SIG-M5 treated with dmso at 0.1 percent for 504 hours (cell line): ENCODE measurements around the gene JADE1.

Experiments
- DNase-seq: peaks from one replicate; lab custom pipeline; 2025; ENCODE audit not compliant: unreplicated experiment; lab: John Stamatoyannopoulos, UW

JADE1 gene

DNA sequence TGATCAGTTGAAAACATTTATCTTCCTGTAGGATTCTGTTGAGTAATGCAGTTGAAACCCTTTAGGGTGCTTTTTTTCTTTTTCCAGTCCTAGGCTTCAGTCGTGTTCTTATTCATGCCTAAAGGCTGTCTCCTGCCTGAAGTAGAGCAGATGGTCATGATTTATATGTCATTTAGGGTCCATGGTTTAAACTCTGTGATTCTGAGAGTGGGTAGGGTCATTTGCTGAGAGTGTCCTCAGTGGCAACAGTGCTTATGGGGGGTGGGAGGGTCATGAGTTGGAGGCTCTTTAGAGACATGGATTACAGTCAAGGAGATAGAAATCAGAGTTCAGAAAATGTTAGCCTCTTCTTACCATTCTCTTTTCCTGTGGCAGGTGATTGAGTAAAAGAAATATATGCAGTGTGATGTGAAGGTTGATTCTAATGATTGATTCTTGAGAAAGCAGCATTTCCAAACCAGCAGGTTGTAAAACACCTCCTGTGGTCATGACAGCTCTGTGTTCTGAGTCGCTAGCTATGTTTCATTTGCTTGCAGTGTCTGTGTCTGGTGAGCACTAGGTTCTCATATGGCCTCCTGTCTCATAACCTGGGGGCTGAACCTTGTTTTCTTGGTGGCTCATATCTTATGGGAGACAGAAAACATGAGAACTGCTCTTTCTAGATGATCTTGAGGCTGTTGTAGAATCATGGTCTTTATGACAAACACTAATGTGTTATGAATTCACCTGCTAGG, 60.4 kb downstream of the JADE1 start:
- no peak for DNase-seq

DNA sequence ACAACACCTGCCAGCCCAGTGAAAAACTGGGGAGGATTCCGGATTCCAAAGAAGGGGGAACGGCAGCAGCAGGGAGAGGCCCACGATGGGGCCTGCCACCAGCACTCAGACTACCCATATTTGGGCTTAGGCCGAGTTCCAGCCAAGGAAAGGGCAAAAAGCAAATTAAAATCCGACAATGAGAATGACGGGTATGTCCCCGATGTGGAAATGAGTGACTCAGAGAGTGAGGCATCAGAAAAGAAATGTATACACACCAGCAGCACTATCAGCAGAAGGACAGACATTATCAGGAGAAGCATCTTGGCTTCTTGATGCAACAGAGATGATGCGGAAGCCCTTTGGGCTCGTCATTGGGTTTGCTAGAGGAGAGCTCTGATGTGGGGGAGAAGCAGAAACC, 62.4 kb downstream of the JADE1 start:
- DNase-seq, result no peak

DNA sequence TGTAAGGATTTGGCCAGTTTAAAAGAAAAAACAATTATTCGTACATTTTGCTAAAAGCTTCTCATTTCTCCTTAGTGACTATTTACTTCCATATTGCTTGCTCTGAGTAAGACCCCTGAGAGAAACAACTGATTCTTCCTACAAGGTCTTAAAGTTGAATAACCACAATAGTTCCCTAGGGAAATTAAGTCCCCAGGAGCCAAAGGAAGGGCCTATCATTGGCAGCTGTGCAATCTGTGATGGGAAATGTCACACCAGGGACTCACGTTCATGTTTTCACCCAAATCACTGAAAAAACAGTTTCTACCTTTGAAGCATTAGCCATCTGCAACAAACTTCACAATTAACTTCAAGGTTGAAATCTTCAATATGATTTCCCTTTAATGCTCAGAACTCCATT, 66.7 kb downstream of the JADE1 start:
- DNase-seq, result no peak

DNA sequence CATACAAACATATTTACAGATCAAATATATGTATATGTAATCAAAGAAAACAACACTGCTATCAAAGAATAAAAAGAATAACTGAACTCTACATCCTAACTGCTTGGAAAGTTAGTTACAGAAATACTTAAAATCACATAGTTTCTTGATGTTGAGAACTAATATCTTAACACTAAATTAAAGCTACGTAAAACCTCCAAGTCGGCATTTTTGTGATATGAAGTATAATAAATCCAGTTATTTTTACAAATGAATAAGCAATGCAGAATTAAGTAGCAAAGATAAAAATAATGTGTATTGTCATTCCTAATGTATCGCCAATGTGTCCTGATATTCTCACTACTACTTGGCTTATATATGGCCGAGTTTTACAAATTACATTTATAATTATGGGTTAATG, 68.4 kb downstream of the JADE1 start:
- DNase-seq, result no peak

DNA sequence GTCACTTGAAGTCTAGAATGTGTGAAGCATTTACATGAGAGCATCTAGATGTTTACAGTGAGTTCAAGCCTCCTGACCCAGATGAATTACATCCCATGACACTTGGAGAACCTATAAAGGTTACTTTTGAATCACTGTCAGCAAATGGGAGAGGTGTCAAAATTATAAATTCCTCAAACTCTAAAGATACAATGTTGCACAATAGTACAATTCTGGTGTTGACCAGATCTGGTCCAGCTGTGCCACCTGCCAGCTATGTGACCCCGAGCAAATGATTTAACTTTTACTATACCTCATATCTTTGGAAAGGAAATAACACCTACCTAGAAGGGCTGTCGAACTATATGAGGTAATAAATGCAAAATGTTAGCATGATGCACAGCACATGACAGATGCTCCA, 69.8 kb downstream of the JADE1 start:
- DNase-seq, result no peak

DNA sequence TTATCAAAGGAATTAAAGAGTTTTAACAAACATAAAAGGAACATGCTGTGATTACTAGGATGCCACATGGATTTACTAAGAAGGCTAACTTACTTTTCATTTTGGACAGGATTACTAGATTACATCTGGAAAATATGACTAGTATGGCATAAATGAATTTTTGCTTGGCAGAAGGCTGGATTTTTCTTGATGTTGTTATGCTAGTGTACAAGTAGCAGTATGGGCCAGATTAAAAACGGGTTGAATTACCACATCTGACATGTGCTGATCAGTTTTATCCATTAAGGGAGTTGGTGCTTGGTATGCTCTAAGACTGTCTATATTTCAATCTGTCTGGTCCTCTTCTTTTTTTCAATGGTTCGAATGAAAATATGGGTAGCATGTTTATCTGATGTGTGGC, 70.5 kb downstream of the JADE1 start:
- no peak for DNase-seq

DNA sequence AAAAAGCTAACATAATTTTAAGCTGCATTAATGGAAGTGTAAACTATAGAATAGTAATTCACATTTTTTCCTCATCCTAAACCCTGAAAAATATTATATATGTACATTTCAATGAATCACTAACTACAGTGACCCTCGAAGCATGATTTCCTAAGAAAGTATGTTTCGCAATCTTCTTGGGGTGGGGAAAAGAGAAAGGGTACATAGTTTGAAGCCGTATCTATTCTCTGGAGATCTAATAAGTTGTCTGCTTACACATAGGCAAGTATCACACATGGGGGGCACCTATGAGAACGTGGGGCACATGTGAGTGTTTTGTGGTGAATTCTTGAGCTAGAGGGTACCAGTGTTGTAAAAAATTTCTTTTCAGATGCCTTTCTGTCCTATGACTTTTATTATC, 71.2 kb downstream of the JADE1 start:
- no peak for DNase-seq

DNA sequence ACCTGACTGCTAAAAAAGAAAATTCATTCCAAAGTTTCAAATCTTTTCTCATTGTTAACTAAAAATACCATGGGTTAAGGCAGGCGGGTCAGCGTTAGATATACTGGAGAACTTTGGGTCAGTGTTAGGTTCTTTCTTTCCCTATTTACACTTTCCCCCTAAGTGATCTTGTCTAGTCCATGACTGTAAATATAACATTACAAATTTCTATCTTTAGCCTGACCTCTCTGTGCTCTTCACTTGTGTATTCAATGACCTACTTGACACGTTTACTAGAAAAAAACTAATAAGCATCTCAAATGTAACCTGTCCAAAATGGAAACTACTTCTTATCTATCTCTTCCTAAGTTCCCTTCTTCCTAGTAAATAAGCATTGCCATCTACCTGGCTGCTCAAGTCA, 95.3 kb downstream of the JADE1 start:
- DNase-seq, result no peak

DNA sequence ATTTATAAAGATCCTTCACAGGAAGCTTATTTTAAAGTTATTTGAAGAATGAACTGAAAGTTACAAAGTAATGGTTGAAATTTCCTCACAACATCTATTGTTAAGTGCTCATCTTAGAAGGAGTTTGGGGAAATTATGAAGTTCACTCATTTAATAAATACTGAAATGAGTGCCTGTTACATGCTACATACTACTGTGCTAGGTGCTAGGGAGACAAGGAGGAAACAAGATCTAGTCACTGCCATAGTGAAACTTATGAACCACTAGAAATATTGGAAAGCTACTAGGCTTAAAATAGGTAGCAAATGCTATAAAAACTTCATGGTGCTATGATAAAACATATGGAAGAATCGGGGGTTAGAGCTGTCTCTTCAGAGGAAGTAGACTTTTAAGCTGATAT, 97.1 kb downstream of the JADE1 start:
- DNase-seq, result no peak

DNA sequence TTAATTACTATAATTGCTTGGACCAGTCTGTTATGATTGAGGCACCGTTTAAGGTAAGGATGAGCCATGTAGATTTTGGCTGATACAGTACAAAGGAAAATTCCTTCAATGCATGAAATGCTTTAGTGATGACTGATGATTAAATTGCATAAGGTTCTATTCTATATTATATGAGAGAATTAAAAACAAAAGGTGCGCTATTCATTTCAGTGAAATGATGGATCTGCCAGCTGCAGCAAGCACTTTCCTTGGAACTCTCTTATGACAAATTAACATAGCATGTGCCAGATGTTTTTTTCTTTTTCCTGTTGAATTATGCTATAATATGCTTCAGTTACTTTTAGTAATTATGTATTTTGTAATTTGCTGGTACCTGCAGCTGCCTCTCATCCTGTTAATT, 98.5 kb downstream of the JADE1 start:
- DNase-seq, result no peak

DNA sequence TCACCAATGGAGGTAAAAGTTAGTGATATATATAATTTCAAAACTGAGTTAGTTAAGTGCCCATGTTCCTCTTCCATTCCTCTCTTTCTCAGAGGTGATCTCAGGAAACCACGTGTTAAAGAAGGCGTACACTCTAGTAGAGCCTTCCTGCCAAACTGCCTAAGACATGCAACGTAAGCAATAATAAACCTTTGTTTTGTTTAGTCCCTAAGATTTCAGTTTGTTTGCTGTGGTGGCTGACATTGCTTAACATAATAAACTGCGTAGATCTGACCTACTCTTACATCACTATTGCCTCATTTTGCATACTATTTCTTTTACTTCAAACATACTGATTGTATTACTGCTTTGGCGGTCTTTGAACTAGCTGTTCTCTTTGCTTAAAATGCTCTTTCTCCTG, 99.2 kb downstream of the JADE1 start:
- DNase-seq, result no peak

DNA sequence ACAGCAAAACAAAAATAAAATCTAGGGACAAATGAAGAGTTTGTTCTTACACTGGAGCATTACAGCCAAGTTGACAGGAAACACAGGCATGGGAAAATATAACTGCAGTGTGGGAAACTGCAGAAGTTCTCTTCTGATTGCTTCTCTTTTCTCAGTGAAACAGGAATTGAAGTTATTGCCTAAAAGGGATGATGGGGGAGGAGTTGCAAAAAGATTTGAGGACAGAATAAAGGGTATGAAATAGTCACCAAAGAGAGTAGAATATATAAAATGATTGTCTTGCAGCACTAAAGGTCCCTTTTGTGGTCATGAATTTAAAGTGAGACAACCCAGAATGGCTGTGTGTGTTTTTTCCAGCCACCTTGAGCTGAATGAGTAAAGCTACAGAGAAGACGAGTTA, 103.7 kb downstream of the JADE1 start:
- peak; percentile 65 for DNase-seq

DNA sequence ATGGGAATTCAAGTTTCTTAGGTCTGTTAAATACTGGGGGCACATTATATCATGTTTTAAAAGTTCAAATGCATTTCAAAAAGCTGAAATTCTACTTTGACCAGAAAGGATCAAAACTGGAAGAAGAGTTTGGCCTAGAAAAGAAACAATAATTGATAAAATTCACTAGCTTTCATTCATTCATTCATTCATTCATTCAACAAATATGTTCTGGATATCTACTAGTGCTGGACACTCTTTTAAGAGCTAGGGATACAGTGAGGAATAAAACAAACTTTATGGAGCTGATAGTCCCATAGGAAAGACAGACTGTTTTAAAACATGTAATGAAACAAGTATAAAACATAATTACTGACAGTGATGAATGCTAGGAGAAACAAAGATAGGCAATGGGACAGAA, 106.0 kb downstream of the JADE1 start:
- no peak for DNase-seq

DNA sequence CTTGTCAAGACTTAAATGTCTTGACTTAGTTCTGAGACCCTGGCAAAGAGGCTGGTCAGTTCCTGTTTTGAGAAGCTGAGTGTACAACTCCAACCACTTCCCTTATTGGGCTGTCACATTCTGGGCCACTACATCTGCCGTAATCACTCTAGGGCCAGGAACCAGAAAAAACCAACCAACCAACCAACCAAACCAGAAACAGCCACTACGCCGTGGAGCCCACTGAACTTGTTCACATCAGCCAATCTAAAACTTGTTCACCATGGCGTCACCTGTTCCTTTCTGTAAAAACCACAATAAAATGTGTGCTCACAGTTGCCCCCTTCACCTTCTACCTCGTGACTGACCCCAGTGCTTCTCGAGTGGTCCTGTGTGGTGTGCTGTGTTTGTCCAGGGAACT, 107.3 kb downstream of the JADE1 start:
- DNase-seq, result peak; percentile 75

DNA sequence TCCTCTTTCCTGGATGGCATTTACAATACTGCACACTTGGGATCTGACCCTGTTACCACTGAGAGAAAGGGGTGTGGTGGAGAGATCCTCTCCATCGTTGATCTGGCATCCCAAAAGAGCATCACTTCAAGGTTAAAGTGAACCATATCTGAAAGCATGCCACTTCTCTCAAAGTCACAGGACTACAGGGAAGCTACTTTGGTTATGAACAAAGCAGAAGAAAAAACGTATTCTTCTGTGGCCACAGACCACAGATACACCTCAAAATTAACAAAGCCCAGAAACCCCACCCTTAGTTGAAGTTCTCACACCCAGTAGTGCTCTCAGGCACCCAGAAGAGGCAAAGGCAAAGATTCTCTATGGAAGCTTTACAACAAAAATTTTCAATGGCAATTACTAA, 108.3 kb downstream of the JADE1 start:
- DNase-seq, result peak; percentile 34

DNA sequence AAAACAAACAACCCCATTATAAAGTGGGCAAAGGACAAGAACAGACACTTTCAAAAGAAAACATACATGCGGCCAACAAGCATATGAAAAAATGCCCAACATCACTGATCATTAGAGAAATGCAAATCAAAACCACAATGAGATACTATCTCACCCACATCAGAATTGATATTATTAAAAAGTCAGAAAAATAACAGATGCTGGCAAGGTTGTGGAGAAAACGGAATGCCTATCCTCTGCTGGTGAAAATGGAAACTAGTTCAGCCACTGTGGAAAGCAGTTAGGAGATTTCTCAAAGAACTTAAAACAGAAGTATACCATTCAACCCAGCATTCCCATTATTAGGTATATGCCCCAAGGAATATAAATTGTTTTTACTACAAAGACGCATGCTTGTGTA, 112.5 kb downstream of the JADE1 start:
- DNase-seq, result no peak
